GM12875 (cell line): ENCODE results near the gene STYK1.
"Not testable (repeated sequence)": the region's sequence is repeated elsewhere in the genome, so short reads cannot be mapped to it uniquely, and the experiment has no call there.

ENCODE experiments used
- H3K4me3 ChIP-seq: one replicate; pipeline ENCODE4 v1.5.1; 2011; ENCODE audit warnings: low read depth, low read length, control low read depth
- TF ChIP-seq, protein P1 (sequence below): IDR thresholded peaks from 2 replicates; pipeline ENCODE4 v1.5.1; 2011; ENCODE audit warnings: low read depth, mild to moderate bottlenecking, control low read depth, inconsistent platforms, low read length, moderate library complexity, borderline replicate concordance; ENCODE audit not compliant: insufficient read depth

The STYK1 gene

DNA sequence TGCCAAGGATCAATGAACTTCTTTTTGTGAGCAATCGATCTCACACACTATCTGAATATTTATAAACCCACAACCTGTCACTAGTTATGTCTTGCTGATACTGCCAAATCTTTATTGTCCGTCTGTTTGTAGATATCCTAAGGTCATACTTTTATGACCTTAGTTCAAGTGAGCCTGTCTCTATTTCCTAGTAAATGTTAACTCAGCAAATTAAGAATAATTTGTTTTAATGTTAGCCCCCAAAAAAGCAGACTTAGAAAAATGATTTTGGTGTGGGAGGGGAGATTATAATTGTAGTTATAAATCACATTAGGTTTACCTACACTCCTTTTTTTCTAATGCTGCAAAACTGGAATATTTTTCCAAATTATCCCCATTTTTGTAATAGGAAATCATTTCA, 9.4 kb downstream of the STYK1 start:
- H3K4me3 ChIP-seq, result no peak overlapping the region
- TF ChIP-seq, protein P1, sequence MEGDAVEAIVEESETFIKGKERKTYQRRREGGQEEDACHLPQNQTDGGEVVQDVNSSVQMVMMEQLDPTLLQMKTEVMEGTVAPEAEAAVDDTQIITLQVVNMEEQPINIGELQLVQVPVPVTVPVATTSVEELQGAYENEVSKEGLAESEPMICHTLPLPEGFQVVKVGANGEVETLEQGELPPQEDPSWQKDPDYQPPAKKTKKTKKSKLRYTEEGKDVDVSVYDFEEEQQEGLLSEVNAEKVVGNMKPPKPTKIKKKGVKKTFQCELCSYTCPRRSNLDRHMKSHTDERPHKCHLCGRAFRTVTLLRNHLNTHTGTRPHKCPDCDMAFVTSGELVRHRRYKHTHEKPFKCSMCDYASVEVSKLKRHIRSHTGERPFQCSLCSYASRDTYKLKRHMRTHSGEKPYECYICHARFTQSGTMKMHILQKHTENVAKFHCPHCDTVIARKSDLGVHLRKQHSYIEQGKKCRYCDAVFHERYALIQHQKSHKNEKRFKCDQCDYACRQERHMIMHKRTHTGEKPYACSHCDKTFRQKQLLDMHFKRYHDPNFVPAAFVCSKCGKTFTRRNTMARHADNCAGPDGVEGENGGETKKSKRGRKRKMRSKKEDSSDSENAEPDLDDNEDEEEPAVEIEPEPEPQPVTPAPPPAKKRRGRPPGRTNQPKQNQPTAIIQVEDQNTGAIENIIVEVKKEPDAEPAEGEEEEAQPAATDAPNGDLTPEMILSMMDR, result no peak

DNA sequence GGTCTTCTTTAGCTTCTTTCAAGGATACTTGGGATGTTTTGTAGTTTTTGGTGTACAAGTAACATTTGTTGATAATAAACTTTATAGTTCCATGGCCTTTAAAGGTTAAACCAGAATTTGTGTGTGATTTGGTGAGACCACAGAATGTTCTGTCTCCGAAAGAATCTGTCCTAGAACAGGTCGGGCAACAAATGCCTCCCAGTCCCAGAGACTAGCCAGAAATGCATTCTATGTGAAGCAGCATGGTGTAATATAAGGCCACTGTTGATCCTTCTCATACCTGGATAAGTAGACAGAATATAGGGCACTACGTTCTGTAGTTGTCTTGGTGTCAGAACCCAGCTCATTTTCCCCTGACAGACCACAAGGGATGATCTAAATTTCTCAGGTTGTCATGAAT, 10.0 kb downstream of the STYK1 start:
- TF ChIP-seq, protein P1, result no peak
- H3K4me3 ChIP-seq, result no peak overlapping the region

GRCh38 chr12:10661338-10661737, 12.5 kb downstream of the STYK1 start:
- TF ChIP-seq, protein P1, result no peak
- H3K4me3 ChIP-seq, result no peak overlapping the region

- H3K4me3 ChIP-seq, result no peak overlapping the region
- TF ChIP-seq, protein P1, result no peak
Measured at GRCh38 chr12:10654003-10654402, 19.8 kb downstream of the STYK1 start.

DNA sequence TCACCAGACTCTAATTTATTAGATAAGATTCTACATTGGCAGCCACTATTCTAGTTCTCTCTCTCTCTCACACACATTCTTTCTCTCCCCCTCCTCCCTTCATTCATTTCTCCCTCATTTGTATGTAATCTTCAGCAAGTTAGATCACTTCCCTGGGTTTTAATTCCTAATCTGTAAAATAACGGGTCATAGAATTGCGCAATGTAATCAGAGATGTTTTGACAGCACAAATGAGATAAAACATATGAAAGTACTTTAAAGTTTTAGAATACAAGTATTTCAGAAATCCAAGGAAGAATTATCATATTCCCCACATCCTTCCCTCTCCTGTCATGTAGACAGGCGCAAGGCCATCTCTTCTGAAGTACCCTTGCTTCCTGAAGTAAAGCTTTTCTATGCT, 21.7 kb downstream of the STYK1 start:
- TF ChIP-seq, protein P1, result no peak
- H3K4me3 ChIP-seq, result no peak overlapping the region

- not testable (repeated sequence) for H3K4me3 ChIP-seq
Measured at GRCh38 chr12:10646576-10646975, 27.3 kb downstream of the STYK1 start.

DNA sequence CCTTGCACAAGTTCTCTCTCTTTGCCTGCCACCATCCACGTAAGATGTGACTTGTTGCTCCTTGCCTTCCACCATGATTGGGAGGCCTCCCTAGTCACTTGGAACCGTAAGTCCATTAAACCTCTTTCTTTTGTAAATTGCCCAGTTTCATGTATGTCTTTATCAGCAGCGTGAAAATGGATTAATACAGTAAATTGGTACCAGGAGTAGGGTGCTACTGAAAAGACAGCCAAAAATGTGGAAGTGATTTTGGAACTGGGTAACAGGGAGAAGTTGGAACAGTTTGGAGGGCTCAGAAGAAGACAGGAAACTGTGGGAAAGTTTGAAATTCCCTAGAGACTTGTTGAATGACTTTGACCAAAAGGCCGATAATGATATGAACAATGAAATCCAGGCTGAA, 27.9 kb downstream of the STYK1 start:
- TF ChIP-seq, protein P1, result no peak
- no peak overlapping the region for H3K4me3 ChIP-seq
